GM12878 (cell line): ENCODE measurements around the gene COL16A1. TPM values are rescaled to one million over a fixed set of nuclear protein-coding genes. Genes with fewer than 3 reads are reported as not detected.

Experiments used
- ATAC-seq: fragments of 200-7000 bp; cut with Tn5 transposase; 3 replicates; pipeline ENCODE4 v1.9.1; 2020; ENCODE audit warnings: mild to moderate bottlenecking, moderate library complexity
- BruUV-seq: library from RNA; stranded (reverse); fragments of 400-500 nt; replicated peaks from 2 replicates; lab custom pipeline; 2021; lab: Mats Ljungman, UMichigan
- CTCF ChIA-PET: fragments of 300-600 bp; sonication (Branson Sonifier 250); formaldehyde crosslinking; extraction: SDS; loops from one replicate; lab custom pipeline; 2021; ENCODE audit warnings: inconsistent platforms; lab: Yijun Ruan, JAX
- POLR2A ChIA-PET: fragments of 350-600 bp; formaldehyde crosslinking; extraction: SDS; loops from one replicate; lab custom pipeline; 2021; ENCODE audit warnings: inconsistent platforms; lab: Charles Lee
- RAD21 ChIA-PET: fragments of 300-600 bp; sonication (Branson Sonifier 250); formaldehyde crosslinking; loops from one replicate; lab custom pipeline; 2023; ENCODE audit warnings: antibody characterized with exemption; ENCODE audit not compliant: unreplicated experiment; lab: Charles Lee
- SMC1A ChIA-PET: fragments of 300-600 bp; sonication (Branson Sonifier 250); formaldehyde crosslinking; loops from one replicate; lab custom pipeline; 2023; ENCODE audit not compliant: unreplicated experiment, uncharacterized antibody; lab: Charles Lee
- DNase-seq: peaks from one replicate; pipeline ENCODE4 v3.0.0-alpha.2; 2011; ENCODE audit warnings: low read depth, low spot score
- FAIRE-seq: peaks from 3 replicates; lab custom pipeline; 2011; peaks lifted over from hg19 to GRCh38; lab: Jason Lieb, UNC
- H2AFZ ChIP-seq: 2 replicates; pipeline ENCODE4 v1.6.0; 2011; ENCODE audit warnings: low read depth, low read length, control low read depth; ENCODE audit not compliant: control insufficient read depth
- H3K27ac ChIP-seq: 2 replicates; pipeline ENCODE4 v1.5.1; 2011; ENCODE audit warnings: control low read depth; ENCODE audit not compliant: control insufficient read depth, insufficient read depth
- H3K27me3 ChIP-seq, 2 experiments: replicated peaks in 1 of 2; 2 replicates each; pipeline versions ENCODE4 v1.6.0 to v1.6.1; 2011; ENCODE audit warnings: low read length in 1 of 2; ENCODE audit not compliant: control insufficient read depth in 2 of 2, insufficient read depth in 2 of 2
- H3K36me3 ChIP-seq, 2 experiments: 2 replicates each; pipeline ENCODE4 v1.5.1; 2011; ENCODE audit warnings: low read length in 1 of 2; ENCODE audit not compliant: control insufficient read depth in 2 of 2, insufficient read depth in 2 of 2
- H3K4me1 ChIP-seq: 2 replicates; pipeline ENCODE4 v1.6.1; 2011; ENCODE audit warnings: mild to moderate bottlenecking, low read length, moderate library complexity, mixed read lengths; ENCODE audit not compliant: control insufficient read depth, insufficient read depth
- H3K4me2 ChIP-seq: 2 replicates; pipeline ENCODE4 v1.6.0; 2011; ENCODE audit warnings: control low read depth; ENCODE audit not compliant: control insufficient read depth, insufficient read depth
- H3K4me3 ChIP-seq: fragments of 200-600 bp; sonication (generic); 2 replicates; pipeline ENCODE4 v1.5.1; 2016
- H3K79me2 ChIP-seq: 2 replicates; pipeline ENCODE4 v1.6.0; 2011; ENCODE audit warnings: low read length; ENCODE audit not compliant: control insufficient read depth, insufficient read depth
- H3K9ac ChIP-seq: 2 replicates; pipeline ENCODE4 v1.8.0; 2011; ENCODE audit warnings: low read length, control low read depth, mixed read lengths; ENCODE audit not compliant: control insufficient read depth, insufficient read depth
- H3K9me3 ChIP-seq: replicated peaks from 3 replicates; pipeline ENCODE4 v1.5.1; 2011; ENCODE audit warnings: mild to moderate bottlenecking, low read length; ENCODE audit not compliant: control insufficient read depth, insufficient read depth
- H4K20me1 ChIP-seq: 2 replicates; pipeline ENCODE4 v1.6.0; 2011; ENCODE audit not compliant: control insufficient read depth, insufficient read depth
- BRCA1 ChIP-seq: IDR thresholded peaks from 2 replicates; pipeline ENCODE4 v1.6.1; 2011; ENCODE audit warnings: low read depth, low read length, improper control_type of control experiment
- EP300 ChIP-seq, 2 experiments: fragments of 150-350 bp in 1 of 2; IDR thresholded peaks; 2 replicates each; pipeline ENCODE4 v1.6.1; 2011 to 2012; ENCODE audit warnings: low read depth in 2 of 2, low read length in 2 of 2, borderline replicate concordance in 1 of 2, improper control_type of control experiment in 1 of 2, inconsistent platforms in 1 of 2; ENCODE audit not compliant: control insufficient read depth in 1 of 2
- HCFC1 ChIP-seq: fragments of 150-350 bp; IDR thresholded peaks from 2 replicates; pipeline ENCODE4 v1.6.1; 2014; ENCODE audit warnings: low read length
- HDAC2 ChIP-seq: fragments of 200-600 bp; sonication (generic); IDR thresholded peaks from 2 replicates; pipeline ENCODE4 v1.6.1; 2017
- IKZF2 ChIP-seq, 2 experiments: fragments of 450-650 bp; IDR thresholded peaks; 2 replicates each; pipeline ENCODE4 v1.6.1; 2017; ENCODE audit warnings: mild to moderate bottlenecking in 2 of 2, moderate library complexity in 2 of 2
- MYB ChIP-seq: fragments of 150-350 bp; IDR thresholded peaks from 2 replicates; pipeline ENCODE4 v1.6.1; 2014; ENCODE audit warnings: mild to moderate bottlenecking, low read depth, low read length, borderline replicate concordance
- NFXL1 ChIP-seq: fragments of 450-650 bp; IDR thresholded peaks from 2 replicates; pipeline ENCODE4 v1.6.1; 2017; ENCODE audit warnings: antibody characterized with exemption, mild to moderate bottlenecking, borderline replicate concordance
- PAX5 ChIP-seq: IDR thresholded peaks from 2 replicates; pipeline ENCODE4 v1.6.1; 2011; ENCODE audit warnings: low read depth, low read length, borderline replicate concordance
- SMAD5 ChIP-seq: IDR thresholded peaks from 2 replicates; pipeline ENCODE4 v1.6.1; 2016; ENCODE audit warnings: antibody characterized with exemption, low read depth
- SREBF1 ChIP-seq: IDR thresholded peaks from 2 replicates; pipeline ENCODE4 v1.6.1; 2012; ENCODE audit warnings: mild to moderate bottlenecking, low read length
- TCF12 ChIP-seq: IDR thresholded peaks from 2 replicates; pipeline ENCODE4 v1.6.1; 2011; ENCODE audit warnings: low read depth, mild to moderate bottlenecking, low read length
- ZNF24 ChIP-seq: fragments of 450-650 bp; IDR thresholded peaks from 2 replicates; pipeline ENCODE4 v1.6.1; 2017; ENCODE audit warnings: antibody characterized with exemption, mild to moderate bottlenecking
- WGBS: methylation state at CpG from one replicate; pipeline ENCODE4 v1.1.6; 2016; ENCODE audit warnings: low lambda C conversion rate; ENCODE audit not compliant: insufficient replicate concordance, insufficient coverage; ENCODE audit errors: missing lambda C conversion rate; 5-methylcytosine and 5-hydroxymethylcytosine counted together
- in situ Hi-C: fragments of 300-500 bp; cut with MboI; formaldehyde crosslinking; loops from 9 replicates; pipeline ENCODE4 v1.14.3; 2018; ENCODE audit warnings: mixed read lengths
- intact Hi-C: fragments of 100-400 bp; cut with micrococcal nuclease; formaldehyde crosslinking; loops from one replicate; pipeline ENCODE4 v1.14.2; 2022; ENCODE audit not compliant: unreplicated experiment
- polyA plus RNA-seq, 11 experiments: library from polyadenylated mRNA; depleted of rRNA in 4 of 11; unstranded in 6 of 11; stranded (reverse) in 5 of 11; fragments of >200 nt; fragmentation: Nextera tagmentation in 4 of 11; fragmentation: Illumina TruSeq in 1 of 11; extraction: Ambion mirVana in 4 of 11; extraction: Trizol in 1 of 11; gene quantifications; 1 replicate in 1 of 11; 2 replicates in 10 of 11; pipeline versions ENCODE4 v1.2.1 to v1.2.3, GENCODE V29; 2011 to 2016; ENCODE audit warnings: inconsistent platforms in 2 of 11, missing spikeins in 2 of 11, low read depth in 1 of 11
- total RNA-seq, 4 experiments: library from RNA; depleted of rRNA in 3 of 4; stranded (reverse); fragments of >200 nt in 3 of 4; fragmentation: Illumina TruSeq in 1 of 4; extraction: Trizol in 1 of 4; gene quantifications; 2 replicates each; pipeline versions ENCODE4 v1.2.1 to v1.2.3, GENCODE V29; 2013 to 2021
- TF ChIP-seq, protein P1 (sequence below): fragments of 450-650 bp; formaldehyde crosslinking; IDR thresholded peaks from 2 replicates; pipeline ENCODE4 v1.4.0; 2020; ENCODE audit warnings: mild to moderate bottlenecking, moderate library complexity
- TF ChIP-seq, protein P2 (sequence below): fragments of 450-650 bp; IDR thresholded peaks from 2 replicates; pipeline ENCODE4 v1.6.1; 2017; ENCODE audit warnings: mild to moderate bottlenecking, moderate library complexity

The COL16A1 gene
- total and polyA plus RNA-seq, 10 of the 15 experiments (the other 5 are each of a cell fraction or from before 2014, with no cell fraction given) = 0.02 to 3.7 (median 0.59) TPM

DNA sequence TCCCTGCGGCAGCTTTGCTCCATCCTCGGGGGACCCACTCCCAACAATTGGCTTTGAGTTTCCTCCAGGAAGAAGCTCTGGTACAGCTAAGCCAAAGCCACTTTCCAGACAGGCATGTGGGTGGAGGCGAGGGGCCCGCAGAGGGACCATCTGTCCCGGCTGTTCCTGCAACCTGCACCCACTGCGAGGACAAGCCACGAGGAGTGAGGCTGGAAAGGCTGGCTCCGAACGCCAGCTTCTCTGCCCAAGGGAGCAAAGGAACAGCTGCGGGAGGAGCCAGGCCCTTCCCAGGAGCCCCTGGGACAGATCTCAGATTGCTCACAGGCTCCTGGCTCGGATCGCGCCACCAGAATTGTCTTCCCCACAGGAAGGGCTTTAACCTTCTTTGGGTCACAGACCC lies 30.8 kb downstream of the COL16A1 start (continued):
- TF ChIP-seq, protein P1, sequence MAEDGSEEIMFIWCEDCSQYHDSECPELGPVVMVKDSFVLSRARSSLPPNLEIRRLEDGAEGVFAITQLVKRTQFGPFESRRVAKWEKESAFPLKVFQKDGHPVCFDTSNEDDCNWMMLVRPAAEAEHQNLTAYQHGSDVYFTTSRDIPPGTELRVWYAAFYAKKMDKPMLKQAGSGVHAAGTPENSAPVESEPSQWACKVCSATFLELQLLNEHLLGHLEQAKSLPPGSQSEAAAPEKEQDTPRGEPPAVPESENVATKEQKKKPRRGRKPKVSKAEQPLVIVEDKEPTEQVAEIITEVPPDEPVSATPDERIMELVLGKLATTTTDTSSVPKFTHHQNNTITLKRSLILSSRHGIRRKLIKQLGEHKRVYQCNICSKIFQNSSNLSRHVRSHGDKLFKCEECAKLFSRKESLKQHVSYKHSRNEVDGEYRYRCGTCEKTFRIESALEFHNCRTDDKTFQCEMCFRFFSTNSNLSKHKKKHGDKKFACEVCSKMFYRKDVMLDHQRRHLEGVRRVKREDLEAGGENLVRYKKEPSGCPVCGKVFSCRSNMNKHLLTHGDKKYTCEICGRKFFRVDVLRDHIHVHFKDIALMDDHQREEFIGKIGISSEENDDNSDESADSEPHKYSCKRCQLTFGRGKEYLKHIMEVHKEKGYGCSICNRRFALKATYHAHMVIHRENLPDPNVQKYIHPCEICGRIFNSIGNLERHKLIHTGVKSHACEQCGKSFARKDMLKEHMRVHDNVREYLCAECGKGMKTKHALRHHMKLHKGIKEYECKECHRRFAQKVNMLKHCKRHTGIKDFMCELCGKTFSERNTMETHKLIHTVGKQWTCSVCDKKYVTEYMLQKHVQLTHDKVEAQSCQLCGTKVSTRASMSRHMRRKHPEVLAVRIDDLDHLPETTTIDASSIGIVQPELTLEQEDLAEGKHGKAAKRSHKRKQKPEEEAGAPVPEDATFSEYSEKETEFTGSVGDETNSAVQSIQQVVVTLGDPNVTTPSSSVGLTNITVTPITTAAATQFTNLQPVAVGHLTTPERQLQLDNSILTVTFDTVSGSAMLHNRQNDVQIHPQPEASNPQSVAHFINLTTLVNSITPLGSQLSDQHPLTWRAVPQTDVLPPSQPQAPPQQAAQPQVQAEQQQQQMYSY (CRISPR knock-in tag) = no peak
- no peak for TF ChIP-seq MYB
- no peak for TF ChIP-seq IKZF2 (IDR thresholded peaks at IDR 0.05)
- TF ChIP-seq BRCA1 = no peak

- in situ Hi-C loops = no loop called here
- Histone ChIP-seq H2AFZ (no peak overlapping the region), H3K27ac (no peak overlapping the region), H3K4me2 (no peak overlapping the region), H3K4me3 (no peak overlapping the region), H3K79me2 (no peaks in the 10 kb centered on the region), H4K20me1 (no peaks in the 10 kb centered on the region), H3K9me3 (no peaks in the 10 kb centered on the region), H3K4me1 (no peaks in the 10 kb centered on the region), H3K27me3 (0 out of 4 replicates have a peak, but pooled peaks cover 0 to 1% of the 10 kb centered on the region in 2 experiments), H3K36me3 (no peaks in the 10 kb centered on the region), H3K9ac (no peak overlapping the region)
- ChIA-PET SMC1A (no interaction called here), CTCF (interaction anchor here (0.7 to 2.1 kb wide), 3 partner anchors 33 to 292 kb away, joined by 4 to 7 read pairs (median 6); no protein-coding TSS in a partner anchor), RAD21 (no interaction called here), POLR2A (no interaction called here)
- no TSS peak for BruUV-seq
- ATAC-seq = no peak
- no peak for FAIRE-seq
- 48% methylated on average over 8 of the region's 8 CpGs for WGBS
- TF ChIP-seq ZNF24 = no peak
- TF ChIP-seq HDAC2 = no peak
- TF ChIP-seq EP300 (IDR thresholded peaks at IDR 0.05; ENCODE audit: borderline replicate concordance in 1 of 2, control insufficient read depth in 1 of 2, low read depth in 2 of 2, low read length in 2 of 2) = no peak
- TF ChIP-seq SMAD5 = no peak
- TF ChIP-seq TCF12 = no peak
- no peak for TF ChIP-seq NFXL1
- no peak for TF ChIP-seq PAX5
- no peak for TF ChIP-seq HCFC1
- TF ChIP-seq SREBF1 = no peak
- TF ChIP-seq, protein P2, sequence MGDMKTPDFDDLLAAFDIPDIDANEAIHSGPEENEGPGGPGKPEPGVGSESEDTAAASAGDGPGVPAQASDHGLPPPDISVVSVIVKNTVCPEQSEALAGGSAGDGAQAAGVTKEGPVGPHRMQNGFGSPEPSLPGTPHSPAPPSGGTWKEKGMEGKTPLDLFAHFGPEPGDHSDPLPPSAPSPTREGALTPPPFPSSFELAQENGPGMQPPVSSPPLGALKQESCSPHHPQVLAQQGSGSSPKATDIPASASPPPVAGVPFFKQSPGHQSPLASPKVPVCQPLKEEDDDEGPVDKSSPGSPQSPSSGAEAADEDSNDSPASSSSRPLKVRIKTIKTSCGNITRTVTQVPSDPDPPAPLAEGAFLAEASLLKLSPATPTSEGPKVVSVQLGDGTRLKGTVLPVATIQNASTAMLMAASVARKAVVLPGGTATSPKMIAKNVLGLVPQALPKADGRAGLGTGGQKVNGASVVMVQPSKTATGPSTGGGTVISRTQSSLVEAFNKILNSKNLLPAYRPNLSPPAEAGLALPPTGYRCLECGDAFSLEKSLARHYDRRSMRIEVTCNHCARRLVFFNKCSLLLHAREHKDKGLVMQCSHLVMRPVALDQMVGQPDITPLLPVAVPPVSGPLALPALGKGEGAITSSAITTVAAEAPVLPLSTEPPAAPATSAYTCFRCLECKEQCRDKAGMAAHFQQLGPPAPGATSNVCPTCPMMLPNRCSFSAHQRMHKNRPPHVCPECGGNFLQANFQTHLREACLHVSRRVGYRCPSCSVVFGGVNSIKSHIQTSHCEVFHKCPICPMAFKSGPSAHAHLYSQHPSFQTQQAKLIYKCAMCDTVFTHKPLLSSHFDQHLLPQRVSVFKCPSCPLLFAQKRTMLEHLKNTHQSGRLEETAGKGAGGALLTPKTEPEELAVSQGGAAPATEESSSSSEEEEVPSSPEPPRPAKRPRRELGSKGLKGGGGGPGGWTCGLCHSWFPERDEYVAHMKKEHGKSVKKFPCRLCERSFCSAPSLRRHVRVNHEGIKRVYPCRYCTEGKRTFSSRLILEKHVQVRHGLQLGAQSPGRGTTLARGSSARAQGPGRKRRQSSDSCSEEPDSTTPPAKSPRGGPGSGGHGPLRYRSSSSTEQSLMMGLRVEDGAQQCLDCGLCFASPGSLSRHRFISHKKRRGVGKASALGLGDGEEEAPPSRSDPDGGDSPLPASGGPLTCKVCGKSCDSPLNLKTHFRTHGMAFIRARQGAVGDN = no peak
- intact Hi-C loops = no loop called here
- DNase-seq = no peak
Measured at GRCh38 chr1:31671561-31672201, 32.1 kb downstream of the COL16A1 start.
